Transverse colon (tissue), 4 donors: ENCODE data around the gene VRTN. TPM values are rescaled to one million over a fixed set of nuclear protein-coding genes. Genes with fewer than 3 reads are reported as not detected.
A peak's percentile ranks its signal among the peaks of the same experiment; 100 is the strongest.

Source experiments
- DNase-seq: peaks from one replicate; pipeline ENCODE4 v3.0.0-alpha.2; 2019
- H3K27ac ChIP-seq, 4 donors: fragments of 200-600 bp; sonication (generic); 2 replicates each; pipeline ENCODE4 v1.5.1; 2016 to 2018; ENCODE audit warnings: inconsistent platforms in 4 of 4
- H3K27me3 ChIP-seq: fragments of 200-600 bp; sonication (generic); 2 replicates; pipeline ENCODE4 v1.5.1; 2017; ENCODE audit warnings: inconsistent platforms
- H3K36me3 ChIP-seq, 4 donors: fragments of 200-600 bp; sonication (generic); 2 replicates each; pipeline ENCODE4 v1.5.1; 2017 to 2019; ENCODE audit warnings: inconsistent platforms in 4 of 4
- H3K4me1 ChIP-seq, 4 donors: fragments of 200-600 bp; sonication (generic); 2 replicates each; pipeline ENCODE4 v1.5.1; 2017 to 2020; ENCODE audit warnings: inconsistent platforms in 4 of 4
- H3K4me3 ChIP-seq, 4 donors: fragments of 200-600 bp; sonication (generic); 1 replicate in 1 of 4; 2 replicates in 3 of 4; pipeline versions ENCODE4 v1.5.1 to v1.6.1; 2017 to 2019; ENCODE audit warnings: inconsistent platforms in 4 of 4
- H3K9me3 ChIP-seq, 2 donors: fragments of 200-600 bp; sonication (generic); 2 replicates each; pipeline ENCODE4 v1.5.1; 2017 to 2019; ENCODE audit warnings: inconsistent platforms in 2 of 2
- CTCF ChIP-seq, 5 experiments: fragments of 200-600 bp in 3 of 5; fragments of 450-650 bp in 2 of 5; sonication (generic) in 3 of 5; IDR thresholded peaks; 1 replicate in 2 of 5; 2 replicates in 3 of 5; pipeline ENCODE4 v1.5.1; 2016 to 2017; ENCODE audit warnings: antibody characterized with exemption in 5 of 5, inconsistent platforms in 3 of 5, mild to moderate bottlenecking in 2 of 5, moderate library complexity in 1 of 5
- EP300 ChIP-seq: sonication (generic); formaldehyde crosslinking; IDR thresholded peaks from one replicate; pipeline ENCODE4 v1.6.1; 2017; ENCODE audit warnings: antibody characterized with exemption, low read depth
- POLR2A ChIP-seq: fragments of 450-650 bp; IDR thresholded peaks from one replicate; pipeline ENCODE4 v1.6.1; 2016; ENCODE audit warnings: antibody characterized with exemption, mild to moderate bottlenecking, moderate library complexity
- POLR2AphosphoS5 ChIP-seq, 3 donors: sonication (generic); formaldehyde crosslinking; IDR thresholded peaks; one replicate each; pipeline ENCODE4 v1.6.1; 2016; ENCODE audit warnings: antibody characterized with exemption in 3 of 3
- WGBS, 2 donors: methylation state at CpG; one replicate each; pipeline ENCODE4 v1.1.5; 2018; ENCODE audit warnings: low coverage in 1 of 2; 5-methylcytosine and 5-hydroxymethylcytosine counted together
- in situ Hi-C, 4 donors: fragments of 200-750 bp; cut with MboI; loops; one replicate each; pipeline versions ENCODE4 v1.15.0 to v1.15.1; 2017; ENCODE audit warnings: low sequenced_read_pairs in 3 of 4, low pct_ligation_motif_present in 1 of 4, low pct_unique_long_range_greater_than_20kb in 1 of 4
- intact Hi-C: fragments of 100-400 bp; cut with DNase I; formaldehyde crosslinking; loops from one replicate; pipeline ENCODE4 v1.15.1; 2023; ENCODE audit warnings: low total_unique reads
- total RNA-seq, 4 donors: library from RNA; depleted of rRNA; stranded (reverse); fragments of >200 nt; gene quantifications; one replicate each; pipeline ENCODE4 v1.1.0, GENCODE V29; 2016

The VRTN gene
- total RNA-seq, 4 donors from 2014 or later, result not detected

DNA sequence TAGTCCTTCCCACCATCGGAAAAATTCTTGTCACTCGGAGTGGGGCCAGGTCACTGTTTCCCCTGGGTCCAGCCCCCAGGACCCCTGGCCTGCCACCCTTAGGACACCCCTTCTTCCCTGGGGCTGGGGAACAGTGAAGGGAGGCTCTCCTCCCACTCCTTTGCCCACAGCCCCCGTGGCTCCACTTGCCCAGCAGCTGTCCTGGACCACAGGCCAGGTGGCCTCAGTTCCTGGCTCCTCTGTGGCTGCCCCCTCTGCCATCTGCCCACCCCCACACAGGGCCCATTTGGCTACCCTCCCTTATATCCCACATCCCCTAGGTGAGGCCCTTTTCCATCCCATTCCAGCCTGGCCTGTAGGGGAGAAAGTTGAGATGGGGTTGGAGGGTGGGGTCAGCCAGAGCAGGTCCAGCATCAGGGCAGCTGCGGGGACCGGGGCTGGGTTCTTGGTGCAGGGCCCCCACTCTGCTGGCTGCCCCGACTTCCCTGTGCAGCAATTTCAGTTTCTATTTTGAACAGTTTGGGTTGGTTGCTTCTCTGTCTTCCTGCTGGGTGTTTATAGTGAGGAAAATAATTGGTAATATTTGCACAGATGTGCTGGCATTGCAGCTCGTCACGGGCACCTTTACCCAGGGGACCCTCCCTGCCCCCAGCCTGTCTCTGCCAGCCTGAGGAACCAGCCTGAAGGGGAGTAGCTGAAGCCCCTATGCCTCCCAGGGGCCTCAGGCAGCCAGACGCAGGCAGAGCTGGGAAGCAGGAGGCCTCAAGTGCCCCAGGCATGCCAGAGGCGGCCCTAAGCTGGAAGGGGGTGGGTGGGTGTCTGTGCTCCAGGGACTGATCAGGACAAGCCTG is 54.4 kb downstream of the VRTN start:
- DNase-seq, result no peak
- in situ Hi-C loops (no loop called here), intact Hi-C loops (no loop called here)
- peaks cover 27% of the 10 kb centered on the region for H3K27me3 ChIP-seq
- H3K4me1 ChIP-seq, result peaks cover 0 to 17% (median 10%) of the 10 kb centered on the region in 4 donors
- no peaks in the 10 kb centered on the region for H3K36me3 ChIP-seq
- H3K9me3 ChIP-seq, result no peaks in the 10 kb centered on the region
- WGBS, 2 donors, result 38% methylated on average over 10 of the region's 10 CpGs; no CpG with 5 or more reads in 1 of the 2 donors
- peak overlapping the region in 1 of 4 donors; percentile 49 for H3K27ac ChIP-seq
- TF ChIP-seq CTCF (IDR thresholded peaks at IDR 0.05) (no peak), EP300 (no peak), POLR2A (no peak), POLR2AphosphoS5 (IDR thresholded peaks at IDR 0.05) (no peak)
- no peak overlapping the region for H3K4me3 ChIP-seq

GRCh38 chr14:74403619-74404417 is 55.5 kb downstream of the VRTN start:
- intact Hi-C loops, result no loop called here
- Histone ChIP-seq H3K4me1 (peaks cover 0 to 17% (median 10%) of the 10 kb centered on the region in 4 donors), H3K27me3 (peaks cover 27% of the 10 kb centered on the region), H3K9me3 (no peaks in the 10 kb centered on the region), H3K4me3 (no peak overlapping the region), H3K27ac (no peak overlapping the region), H3K36me3 (no peaks in the 10 kb centered on the region)
- in situ Hi-C loops, result no loop called here
- DNase-seq, result no peak
- WGBS, 2 donors, result 60 to 86% methylated on average over 1 to 12 of the region's 12 CpGs
- TF ChIP-seq CTCF (IDR thresholded peaks at IDR 0.05), result no peak
- no peak for TF ChIP-seq POLR2AphosphoS5 (IDR thresholded peaks at IDR 0.05)
- no peak for TF ChIP-seq EP300

DNA sequence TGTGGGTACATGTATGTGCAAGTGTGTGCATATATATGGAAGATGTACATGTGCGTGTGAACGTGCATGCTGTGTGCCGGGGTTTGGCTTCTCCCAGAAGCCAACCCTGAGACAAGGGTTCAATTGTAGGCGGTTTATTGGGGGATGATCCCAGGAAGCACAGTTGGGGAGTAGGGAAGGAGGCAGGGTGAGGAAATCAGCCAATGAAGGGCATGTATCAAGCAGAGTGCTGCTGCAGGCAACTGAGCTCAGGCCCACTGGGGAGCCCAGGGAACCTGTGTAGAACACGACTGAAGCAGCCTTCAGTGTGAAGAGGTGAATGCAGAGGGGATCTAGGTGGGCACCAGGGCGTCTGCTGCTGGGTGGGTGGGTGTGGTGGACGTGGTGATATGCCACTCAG is 56.2 kb downstream of the VRTN start:
- in situ Hi-C loops (no loop called here), intact Hi-C loops (no loop called here)
- no peaks in the 10 kb centered on the region for H3K36me3 ChIP-seq
- no peak for DNase-seq
- no peaks in the 10 kb centered on the region for H3K9me3 ChIP-seq
- H3K4me3 ChIP-seq, result no peak overlapping the region
- peaks cover 25% of the 10 kb centered on the region for H3K27me3 ChIP-seq
- 84% methylated on average over 7 of the region's 7 CpGs; no CpG with 5 or more reads in 1 of the 2 donors for WGBS, 2 donors
- no peak for TF ChIP-seq CTCF (IDR thresholded peaks at IDR 0.05)
- TF ChIP-seq POLR2A, result no peak
- H3K4me1 ChIP-seq, result peaks cover 0 to 17% (median 10%) of the 10 kb centered on the region in 4 donors
- H3K27ac ChIP-seq, result no peak overlapping the region

DNA sequence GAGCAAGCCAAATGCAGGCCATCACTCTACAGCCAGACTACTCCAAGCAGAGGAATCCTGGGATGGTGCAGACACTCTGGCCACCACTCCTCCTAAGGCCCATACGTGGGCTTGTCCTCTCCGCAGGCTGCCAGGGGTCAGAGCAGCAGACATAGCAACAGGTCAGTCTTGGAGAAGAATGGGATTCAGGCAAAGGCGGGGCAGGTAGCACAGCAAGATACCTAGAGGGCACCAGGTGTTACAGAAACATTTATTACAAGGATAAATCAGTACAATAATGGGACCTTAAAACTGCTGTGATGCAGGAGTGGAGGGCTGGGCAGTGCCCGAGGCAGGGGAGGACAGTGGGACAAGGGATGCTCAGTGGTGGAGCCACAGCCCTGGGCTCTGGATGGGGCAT is 57.4 kb downstream of the VRTN start:
- Histone ChIP-seq H3K4me1 (peaks cover 0 to 17% (median 10%) of the 10 kb centered on the region in 4 donors), H3K4me3 (no peak overlapping the region), H3K27me3 (peaks cover 16% of the 10 kb centered on the region), H3K9me3 (no peaks in the 10 kb centered on the region), H3K36me3 (no peaks in the 10 kb centered on the region), H3K27ac (no peak overlapping the region)
- in situ Hi-C loops, result no loop called here
- intact Hi-C loops, result no loop called here
- 83% methylated on average over 4 of the region's 4 CpGs; no CpG with 5 or more reads in 1 of the 2 donors for WGBS, 2 donors
- no peak for TF ChIP-seq EP300
- TF ChIP-seq CTCF (IDR thresholded peaks at IDR 0.05), result no peak
- TF ChIP-seq POLR2AphosphoS5 (IDR thresholded peaks at IDR 0.05), result no peak
- TF ChIP-seq POLR2A, result no peak
- no peak for DNase-seq
